SK-N-MC (cell line): Measurements from ENCODE around the gene LEPROT.

Source experiments
- DNase-seq: peaks from one replicate; pipeline ENCODE4 v3.0.0-alpha.2; 2011; ENCODE audit warnings: low read depth, low spot score
- H3K27ac ChIP-seq: fragments of 200-600 bp; sonication (generic); 2 replicates; pipeline ENCODE4 v1.5.1; 2016; ENCODE audit warnings: mixed run types
- H3K36me3 ChIP-seq: fragments of 200-600 bp; sonication (generic); 2 replicates; pipeline ENCODE4 v1.6.1; 2017; ENCODE audit warnings: antibody characterized with exemption, low read length, mixed read lengths; ENCODE audit not compliant: insufficient read depth
- H3K4me3 ChIP-seq: fragments of 200-600 bp; sonication (generic); 2 replicates; pipeline ENCODE4 v1.5.1; 2016
- H3K9ac ChIP-seq: fragments of 200-600 bp; sonication (generic); 2 replicates; pipeline ENCODE4 v1.8.0; 2017; ENCODE audit warnings: mixed run types, mixed read lengths; ENCODE audit not compliant: insufficient read length
- H3K9me3 ChIP-seq: fragments of 200-600 bp; sonication (generic); 2 replicates; pipeline ENCODE4 v1.6.1; 2017; ENCODE audit warnings: low read depth, mild to moderate bottlenecking, antibody characterized with exemption, low read length, moderate library complexity, mixed read lengths
- EZH2 ChIP-seq: fragments of 200-600 bp; sonication (generic); IDR thresholded peaks from one replicate; pipeline ENCODE4 v1.6.1; 2017; ENCODE audit warnings: antibody characterized with exemption
- FOXP2 ChIP-seq: optimal IDR thresholded peaks from 2 replicates; pipeline ENCODE3; 2011; ENCODE audit warnings: mild to moderate bottlenecking, moderate library complexity; ENCODE audit not compliant: insufficient read depth; ENCODE audit errors: extremely low read length, control extremely low read depth
- POLR2AphosphoS5 ChIP-seq: IDR thresholded peaks from 2 replicates; pipeline ENCODE4 v1.6.1; 2012; ENCODE audit warnings: mild to moderate bottlenecking, low read depth, low read length, borderline replicate concordance

LEPROT gene

DNA sequence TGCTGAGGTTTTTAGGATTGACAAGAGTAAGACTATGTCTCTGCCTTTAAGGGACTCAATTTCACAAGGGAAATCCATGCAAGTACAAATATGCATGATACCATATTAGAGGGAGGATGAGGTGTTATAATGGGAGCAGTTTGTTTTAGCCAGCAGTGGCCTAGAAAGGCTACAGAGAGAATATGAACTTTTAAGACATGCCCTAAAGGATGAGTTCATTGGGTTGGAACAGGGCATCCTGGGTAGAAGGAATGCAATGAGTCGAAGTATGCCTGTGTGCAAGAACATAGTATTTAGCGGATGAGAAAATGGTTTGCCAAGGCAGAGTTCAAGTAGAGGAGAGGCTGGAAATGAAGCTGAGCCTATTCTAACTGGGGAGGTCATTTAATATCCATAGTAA is 32.6 kb upstream of the LEPROT start:
- Histone ChIP-seq H3K36me3 (peaks cover 14% of the 10 kb centered on the region), H3K4me3 (no peak overlapping the region), H3K9ac (no peak overlapping the region), H3K9me3 (no peaks in the 10 kb centered on the region), H3K27ac (no peak overlapping the region)
- TF ChIP-seq EZH2 (no peak), FOXP2 (no peak), POLR2AphosphoS5 (no peak)
- DNase-seq: no peak

DNA sequence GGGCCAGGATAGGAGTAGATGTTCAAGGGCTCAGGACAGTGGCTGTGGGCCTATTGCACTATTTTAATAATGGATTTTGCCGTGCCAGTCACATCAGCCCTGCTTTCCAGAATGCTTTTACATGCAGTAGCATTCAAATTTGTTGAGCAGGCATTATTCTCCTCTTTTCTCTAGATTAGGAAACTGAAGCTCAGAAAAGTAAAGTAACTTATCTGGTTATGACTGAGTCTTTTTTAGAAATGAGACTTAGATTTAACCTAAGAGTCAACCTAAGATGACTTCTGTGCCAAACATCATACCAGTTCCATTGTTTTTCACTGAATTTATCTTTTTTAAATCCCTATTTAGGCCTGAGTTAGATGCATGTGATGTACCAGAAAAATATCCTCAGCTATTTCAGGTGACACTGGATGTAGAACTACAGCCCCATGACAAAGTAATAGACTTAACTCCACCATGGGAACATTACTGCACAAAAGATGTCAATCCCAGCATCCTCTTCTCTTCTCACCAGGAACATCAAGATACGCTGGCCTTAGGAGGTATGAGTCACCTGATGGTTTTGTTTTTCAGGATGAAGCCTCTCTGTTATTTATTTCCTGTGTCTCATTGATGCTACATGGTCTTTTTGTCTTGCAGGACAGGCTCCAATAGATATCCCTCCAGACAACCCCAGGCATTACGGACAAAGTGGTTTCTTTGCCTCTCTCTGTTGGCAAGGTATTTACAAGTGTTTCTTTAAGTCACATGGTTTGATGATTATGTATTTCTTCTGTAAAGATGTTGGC is 31.4 kb upstream of the LEPROT start:
- H3K27ac ChIP-seq: no peak overlapping the region
- H3K4me3 ChIP-seq: no peak overlapping the region
- TF ChIP-seq EZH2 (no peak), POLR2AphosphoS5 (no peak), FOXP2 (no peak)
- no peak for DNase-seq
- H3K9me3 ChIP-seq: no peaks in the 10 kb centered on the region
- H3K9ac ChIP-seq: no peak overlapping the region
- H3K36me3 ChIP-seq: peaks cover 11% of the 10 kb centered on the region

DNA sequence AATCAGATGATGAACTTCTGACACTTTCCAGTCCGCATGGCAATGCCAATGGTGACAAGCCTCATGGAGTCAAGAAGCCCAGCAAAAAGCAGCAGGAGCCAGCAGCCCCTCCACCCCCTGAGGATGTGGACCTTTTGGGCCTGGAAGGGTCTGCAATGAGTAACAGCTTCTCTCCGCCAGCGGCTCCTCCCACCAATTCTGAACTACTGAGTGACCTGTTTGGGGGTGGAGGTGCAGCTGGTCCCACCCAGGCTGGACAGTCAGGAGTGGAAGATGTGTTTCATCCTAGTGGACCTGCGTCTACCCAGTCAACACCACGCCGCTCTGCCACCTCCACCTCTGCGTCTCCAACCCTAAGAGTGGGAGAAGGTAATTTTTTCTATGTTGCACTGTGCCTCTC is 28.0 kb upstream of the LEPROT start:
- no peak overlapping the region for H3K4me3 ChIP-seq
- DNase-seq: no peak
- no peak for TF ChIP-seq POLR2AphosphoS5
- no peak for TF ChIP-seq EZH2
- TF ChIP-seq FOXP2: no peak
- no peaks in the 10 kb centered on the region for H3K9me3 ChIP-seq
- peaks cover 20% of the 10 kb centered on the region; the same call in 1 of the 2 replicates for H3K36me3 ChIP-seq
- no peak overlapping the region for H3K9ac ChIP-seq
- H3K27ac ChIP-seq: no peak overlapping the region

DNA sequence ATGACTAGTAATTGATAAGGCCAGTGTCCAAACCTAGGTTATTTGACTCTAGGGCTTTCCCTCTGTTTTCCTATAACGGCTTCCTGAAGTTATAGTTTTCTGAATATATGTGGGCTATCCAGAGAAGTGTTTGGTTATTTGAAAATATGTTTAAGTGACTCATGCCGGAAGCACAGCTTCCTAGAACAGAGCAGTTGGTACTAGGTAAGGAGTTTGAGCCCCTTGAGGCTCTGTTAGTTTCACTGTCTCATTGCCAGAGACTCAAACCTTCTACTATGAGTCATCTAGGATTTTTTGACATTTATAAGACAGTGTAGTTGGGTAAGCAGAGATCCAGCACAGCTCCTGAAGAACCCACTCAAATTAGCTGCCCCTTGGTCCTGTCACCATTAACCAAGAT is 27.1 kb upstream of the LEPROT start:
- peaks cover 16% of the 10 kb centered on the region; the same call in 1 of the 2 replicates for H3K36me3 ChIP-seq
- no peak for DNase-seq
- no peak overlapping the region for H3K27ac ChIP-seq
- no peak overlapping the region for H3K4me3 ChIP-seq
- no peak overlapping the region for H3K9ac ChIP-seq
- no peaks in the 10 kb centered on the region for H3K9me3 ChIP-seq
- TF ChIP-seq EZH2 (no peak), POLR2AphosphoS5 (no peak), FOXP2 (no peak)

DNA sequence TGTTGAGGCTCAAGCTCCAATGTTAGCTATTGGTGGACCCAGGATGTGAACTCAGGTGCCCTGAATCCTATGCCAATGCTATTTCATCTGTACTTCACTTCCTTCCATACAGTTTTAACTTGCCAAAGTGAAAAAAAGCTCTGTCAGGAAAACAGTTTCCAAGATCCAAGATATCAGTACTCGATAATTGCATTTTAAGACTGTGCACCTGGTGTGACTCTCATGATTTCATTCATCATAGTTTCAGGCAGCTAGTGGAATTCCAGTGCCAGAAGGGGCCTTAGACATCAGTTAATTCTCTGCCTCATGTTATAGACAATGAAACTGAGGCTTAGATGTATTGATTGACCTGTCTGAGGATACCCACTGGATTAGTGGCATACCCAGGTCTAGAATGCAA is 26.5 kb upstream of the LEPROT start:
- Histone ChIP-seq H3K4me3 (no peak overlapping the region), H3K9ac (no peak overlapping the region), H3K9me3 (no peaks in the 10 kb centered on the region), H3K36me3 (peaks cover 16% of the 10 kb centered on the region; the same call in 1 of the 2 replicates), H3K27ac (no peak overlapping the region)
- TF ChIP-seq FOXP2 (no peak), EZH2 (no peak)
- no peak for DNase-seq

DNA sequence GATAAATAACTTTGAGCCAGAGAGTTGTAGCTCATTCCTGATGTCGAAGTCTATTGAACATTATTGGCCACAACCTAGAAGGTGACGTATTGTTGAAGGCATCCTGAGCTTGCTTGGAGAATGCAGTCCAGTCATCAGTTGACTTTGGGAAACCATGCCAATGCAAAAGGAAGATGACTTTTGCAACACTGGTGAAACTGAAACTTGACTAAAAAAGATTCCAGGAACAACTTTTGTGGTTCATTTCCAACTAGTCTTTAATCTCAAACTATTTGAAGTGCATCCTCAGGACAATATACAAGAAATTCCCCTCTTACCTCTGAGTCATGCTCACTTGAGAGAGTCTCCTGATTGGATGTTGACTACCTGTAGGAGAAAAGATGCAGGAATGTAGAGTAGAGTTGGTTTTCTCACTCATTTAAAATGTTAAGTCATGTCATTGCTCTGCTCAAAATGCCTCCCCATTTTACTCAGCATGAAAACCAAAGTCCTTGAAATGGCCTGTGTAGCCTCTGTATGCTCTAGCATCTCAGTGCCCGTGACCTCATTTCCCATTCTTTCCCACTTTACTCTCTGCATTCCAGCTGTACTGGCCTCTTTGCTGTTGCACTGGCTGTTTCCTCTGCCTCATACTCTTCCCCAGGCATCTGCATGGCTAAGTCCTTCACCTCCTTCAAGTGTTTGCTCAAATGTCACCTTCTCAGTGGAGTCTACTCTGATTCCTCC is 24.4 kb upstream of the LEPROT start:
- H3K27ac ChIP-seq: no peak overlapping the region
- no peak for DNase-seq
- peaks cover 16% of the 10 kb centered on the region; the same call in 1 of the 2 replicates for H3K36me3 ChIP-seq
- TF ChIP-seq FOXP2: no peak
- no peak for TF ChIP-seq POLR2AphosphoS5
- no peak for TF ChIP-seq EZH2
- H3K4me3 ChIP-seq: no peak overlapping the region
- no peak overlapping the region for H3K9ac ChIP-seq
- H3K9me3 ChIP-seq: no peaks in the 10 kb centered on the region

DNA sequence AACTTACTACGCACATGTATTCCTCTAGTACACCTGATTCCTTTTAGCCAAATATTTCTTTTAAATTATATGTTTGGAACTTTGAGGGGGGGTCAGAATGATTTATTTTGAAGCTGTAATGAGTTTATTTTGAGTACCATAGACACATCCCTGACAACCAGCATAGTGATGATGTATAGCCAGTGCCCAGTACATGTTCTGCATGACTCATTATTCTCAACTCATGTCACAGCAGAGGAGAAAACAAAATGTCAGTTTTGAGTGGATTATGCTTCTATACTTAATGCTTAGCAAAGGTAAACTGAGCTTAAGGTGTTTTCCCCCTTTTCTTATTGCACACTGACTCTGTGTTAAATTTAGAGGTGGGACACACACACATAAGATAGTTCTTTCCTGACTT is 22.4 kb upstream of the LEPROT start:
- no peaks in the 10 kb centered on the region for H3K9me3 ChIP-seq
- peaks cover 11% of the 10 kb centered on the region; the same call in 1 of the 2 replicates for H3K36me3 ChIP-seq
- no peak for TF ChIP-seq POLR2AphosphoS5
- TF ChIP-seq FOXP2: no peak
- TF ChIP-seq EZH2: no peak
- no peak for DNase-seq
- H3K27ac ChIP-seq: no peak overlapping the region
- no peak overlapping the region for H3K4me3 ChIP-seq
- no peak overlapping the region for H3K9ac ChIP-seq

DNA sequence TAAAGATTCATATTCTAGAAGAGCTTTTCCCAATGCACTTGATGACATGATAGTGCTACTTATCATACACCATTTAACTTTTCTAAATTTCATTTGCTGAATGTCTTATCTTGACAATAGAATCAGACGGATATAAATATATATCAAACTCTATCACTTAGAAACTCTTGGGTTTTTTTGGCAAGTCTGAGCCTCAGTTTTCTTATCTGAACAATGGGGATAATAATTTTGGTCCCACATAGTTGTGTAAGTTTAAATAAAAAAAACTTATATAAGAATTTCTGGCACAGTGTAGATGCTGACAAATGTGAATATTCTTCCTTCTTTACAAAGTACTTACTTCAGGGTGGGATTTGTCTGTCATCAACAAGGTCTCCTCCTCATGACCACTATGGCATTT is 21.5 kb upstream of the LEPROT start:
- DNase-seq: no peak
- Histone ChIP-seq H3K9me3 (no peaks in the 10 kb centered on the region), H3K4me3 (no peak overlapping the region), H3K27ac (no peak overlapping the region), H3K9ac (no peak overlapping the region), H3K36me3 (peaks cover 11% of the 10 kb centered on the region; the same call in 1 of the 2 replicates)
- no peak for TF ChIP-seq POLR2AphosphoS5
- TF ChIP-seq EZH2: no peak
- no peak for TF ChIP-seq FOXP2
